H1 (cell line): ENCODE data around the gene GPRIN1. TPM values are rescaled to one million over a fixed set of nuclear protein-coding genes. Genes with fewer than 3 reads are reported as not detected.

ENCODE experiments used
- CTCF ChIA-PET: fragments of 300-600 bp; sonication (Branson Sonifier 250); formaldehyde crosslinking; loops from one replicate; lab custom pipeline; 2021; ENCODE audit not compliant: partially characterized antibody; lab: Charles Lee
- POLR2A ChIA-PET: fragments of 300-600 bp; sonication (Branson Sonifier 250); formaldehyde crosslinking; loops from one replicate; lab custom pipeline; 2021; ENCODE audit warnings: inconsistent platforms; ENCODE audit not compliant: partially characterized antibody; lab: Charles Lee
- DNase-seq, 2 experiments: peaks; one replicate each; pipeline versions ENCODE4 v3.0.0 to v3.0.0-alpha.2; 2010 to 2022; ENCODE audit warnings: low spot score in 2 of 2, low read depth in 1 of 2, mixed read lengths in 1 of 2
- FAIRE-seq: peaks from 2 replicates; lab custom pipeline; 2011; peaks lifted over from hg19 to GRCh38; lab: Jason Lieb, UNC
- H2AFZ ChIP-seq: 2 replicates; pipeline ENCODE4 v1.8.1; 2012; ENCODE audit warnings: low read length, inconsistent platforms
- H2AK5ac ChIP-seq: 2 replicates; pipeline ENCODE4 v1.6.1; 2013; ENCODE audit warnings: low read depth, low read length
- H2BK120ac ChIP-seq: replicated peaks from 2 replicates; pipeline ENCODE3; 2013; ENCODE audit warnings: low read depth, low read length, inconsistent platforms
- H2BK12ac ChIP-seq: 2 replicates; pipeline ENCODE4 v1.6.1; 2013; ENCODE audit warnings: low read depth, low read length
- H2BK15ac ChIP-seq: 2 replicates; pipeline ENCODE4 v1.6.1; 2013; ENCODE audit warnings: low read length
- H2BK20ac ChIP-seq: 2 replicates; pipeline ENCODE4 v1.6.1; 2013; ENCODE audit warnings: low read length
- H2BK5ac ChIP-seq: 2 replicates; pipeline ENCODE4 v1.6.1; 2013; ENCODE audit warnings: low read depth, low read length
- H3K14ac ChIP-seq: 2 replicates; pipeline ENCODE4 v1.6.1; 2013; ENCODE audit warnings: inconsistent platforms; ENCODE audit not compliant: insufficient read length
- H3K18ac ChIP-seq: 2 replicates; pipeline ENCODE4 v1.6.1; 2013; ENCODE audit warnings: low read length; ENCODE audit errors: extremely low read depth
- H3K23ac ChIP-seq: 2 replicates; pipeline ENCODE4 v1.6.1; 2013; ENCODE audit warnings: inconsistent platforms; ENCODE audit not compliant: insufficient read length
- H3K23me2 ChIP-seq: 2 replicates; pipeline ENCODE4 v1.6.1; 2013; ENCODE audit warnings: low read depth, low read length
- H3K27ac ChIP-seq: 2 replicates; pipeline ENCODE4 v1.6.1; 2011; ENCODE audit warnings: low read depth, low read length, inconsistent platforms
- H3K27me3 ChIP-seq, 4 experiments: replicated peaks in 1 of 4; 1 replicate in 1 of 4; 2 replicates in 3 of 4; pipeline versions ENCODE4 v1.6.1 to v1.8.1; 2011 to 2013; ENCODE audit warnings: low read length in 3 of 4, mild to moderate bottlenecking in 3 of 4, inconsistent platforms in 2 of 4, mixed read lengths in 2 of 4, moderate library complexity in 1 of 4; ENCODE audit not compliant: control insufficient read depth in 3 of 4, insufficient read depth in 3 of 4; ENCODE audit errors: extremely low read depth in 1 of 4
- H3K36me3 ChIP-seq, 4 experiments: 2 replicates each; pipeline versions ENCODE4 v1.6.1 to v1.8.1; 2011 to 2013; ENCODE audit warnings: mild to moderate bottlenecking in 4 of 4, low read length in 3 of 4, moderate library complexity in 2 of 4, control low read depth in 1 of 4, inconsistent platforms in 1 of 4; ENCODE audit not compliant: insufficient read depth in 4 of 4, control insufficient read depth in 2 of 4
- H3K4ac ChIP-seq: replicated peaks from 2 replicates; pipeline ENCODE3; 2013; ENCODE audit warnings: low read length, low read depth, mixed read lengths, inconsistent platforms; ENCODE audit not compliant: insufficient read length
- H3K4me1 ChIP-seq, 4 experiments: replicated peaks in 1 of 4; 1 replicate in 1 of 4; 2 replicates in 3 of 4; pipeline versions ENCODE4 v1.6.1 to v1.8.1; 2011 to 2013; ENCODE audit warnings: low read length in 3 of 4, inconsistent platforms in 2 of 4, mixed read lengths in 1 of 4; ENCODE audit not compliant: insufficient read depth in 4 of 4, control insufficient read depth in 3 of 4
- H3K4me2 ChIP-seq, 2 experiments: 2 replicates each; pipeline versions ENCODE4 v1.6.1 to v1.8.1; 2011 to 2013; ENCODE audit warnings: low read depth in 2 of 2, low read length in 2 of 2, control low read depth in 1 of 2, inconsistent platforms in 1 of 2, mild to moderate bottlenecking in 1 of 2; ENCODE audit not compliant: insufficient read depth in 1 of 2
- H3K4me3 ChIP-seq, 4 experiments: fragments of 200-600, 300-600 bp in 1 of 4; sonication (generic), shearing (Covaris generic), sonication (Bioruptor Twin) in 1 of 4; 2 replicates each; pipeline versions ENCODE4 v1.5.1 to v1.8.1; 2011 to 2016; ENCODE audit warnings: low read length in 4 of 4, low read depth in 3 of 4, control low read depth in 2 of 4, inconsistent platforms in 2 of 4, mild to moderate bottlenecking in 2 of 4, mixed read lengths in 1 of 4, moderate library complexity in 1 of 4; ENCODE audit not compliant: insufficient read depth in 2 of 4; ENCODE audit errors: extremely low read depth in 1 of 4
- H3K56ac ChIP-seq: replicated peaks from 2 replicates; pipeline ENCODE3; 2013; ENCODE audit warnings: low read depth, mild to moderate bottlenecking, mixed read lengths, low read length, inconsistent platforms; ENCODE audit not compliant: insufficient read length
- H3K79me1 ChIP-seq: 2 replicates; pipeline ENCODE4 v1.6.1; 2013; ENCODE audit warnings: low read depth, low read length, control low read depth
- H3K79me2 ChIP-seq, 2 experiments: 2 replicates each; pipeline versions ENCODE4 v1.6.1 to v1.8.1; 2012 to 2013; ENCODE audit warnings: low read length in 2 of 2, mild to moderate bottlenecking in 2 of 2, inconsistent platforms in 1 of 2; ENCODE audit not compliant: insufficient read depth in 2 of 2, control insufficient read depth in 1 of 2
- H3K9ac ChIP-seq, 4 experiments: replicated peaks in 1 of 4; 1 replicate in 1 of 4; 2 replicates in 3 of 4; pipeline versions ENCODE4 v1.6.1 to v1.8.1; 2011 to 2013; ENCODE audit warnings: low read depth in 3 of 4, low read length in 3 of 4, control low read depth in 2 of 4, mild to moderate bottlenecking in 2 of 4, moderate library complexity in 2 of 4, inconsistent platforms in 1 of 4; ENCODE audit errors: extremely low read depth in 1 of 4
- H3K9me3 ChIP-seq, 2 experiments: 2 replicates each; pipeline versions ENCODE4 v1.6.1 to v1.8.1; 2012 to 2013; ENCODE audit warnings: mild to moderate bottlenecking in 2 of 2, moderate library complexity in 2 of 2, control low read depth in 1 of 2, inconsistent platforms in 1 of 2, low read depth in 1 of 2, low read length in 1 of 2, mixed read lengths in 1 of 2; ENCODE audit not compliant: insufficient read depth in 2 of 2
- H4K20me1 ChIP-seq, 2 experiments: replicated peaks in 1 of 2; 2 replicates each; pipeline versions ENCODE3 to v1.8.1; 2011 to 2013; ENCODE audit warnings: inconsistent platforms in 2 of 2, low read length in 2 of 2, mild to moderate bottlenecking in 1 of 2; ENCODE audit not compliant: insufficient read depth in 2 of 2, control insufficient read depth in 1 of 2
- H4K5ac ChIP-seq: 2 replicates; pipeline ENCODE4 v1.6.1; 2013; ENCODE audit warnings: low read length, low read depth, mixed read lengths, inconsistent platforms; ENCODE audit not compliant: insufficient read length
- H4K8ac ChIP-seq: 2 replicates; pipeline ENCODE4 v1.8.0; 2013; ENCODE audit warnings: mild to moderate bottlenecking, moderate library complexity, low read length, inconsistent platforms; ENCODE audit not compliant: insufficient read depth; ENCODE audit errors: extremely low read depth
- H4K91ac ChIP-seq: replicated peaks from 2 replicates; pipeline ENCODE3; 2013; ENCODE audit warnings: low read length, mixed read lengths, inconsistent platforms; ENCODE audit not compliant: insufficient read length
- EGR1 ChIP-seq: IDR thresholded peaks from 2 replicates; pipeline ENCODE4 v1.6.1; 2011; ENCODE audit warnings: low read depth, low read length, borderline replicate concordance
- GTF2F1 ChIP-seq: IDR thresholded peaks from 2 replicates; pipeline ENCODE4 v1.6.1; 2012; ENCODE audit warnings: low read depth, low read length, improper control_type of control experiment, borderline replicate concordance
- KDM1A ChIP-seq: fragments of 200-600, 300-600 bp; sonication (generic); IDR thresholded peaks from 2 replicates; pipeline ENCODE4 v1.7.1; 2016; ENCODE audit warnings: mild to moderate bottlenecking, low read length, borderline replicate concordance
- RAD21 ChIP-seq, 2 experiments: IDR thresholded peaks in 1 of 2; conservative IDR thresholded peaks in 1 of 2; 2 replicates each; pipeline ENCODE4 v1.6.1; 2011; ENCODE audit warnings: low read depth in 2 of 2, low read length in 2 of 2, improper control_type of control experiment in 1 of 2, inconsistent platforms in 1 of 2, mild to moderate bottlenecking in 1 of 2, moderate library complexity in 1 of 2
- WGBS, 2 experiments: shearing (Covaris generic) in 1 of 2; methylation state at CpG; one replicate each; pipeline versions ENCODE4 v1.1.6 to v1.1.7; 2013 to 2015; ENCODE audit warnings: low lambda C conversion rate in 2 of 2, mixed read lengths in 2 of 2, inconsistent platforms in 1 of 2, low coverage in 1 of 2, missing lambda C conversion rate in 1 of 2; ENCODE audit not compliant: insufficient replicate concordance in 2 of 2, insufficient coverage in 1 of 2, insufficient read length in 1 of 2; ENCODE audit errors: extremely low coverage in 1 of 2, missing lambda C conversion rate in 1 of 2; 5-methylcytosine and 5-hydroxymethylcytosine counted together
- polyA plus RNA-seq, 7 experiments: library from polyadenylated mRNA; depleted of rRNA in 3 of 7; stranded (reverse) in 5 of 7; unstranded in 2 of 7; fragments of >200 nt in 5 of 7; fragments of 200-250 nt in 2 of 7; gene quantifications; 1 replicate in 5 of 7; 2 replicates in 1 of 7; 4 replicates in 1 of 7; pipeline versions ENCODE4 v1.2.1 to v1.2.3, GENCODE V29; 2011 to 2013; ENCODE audit warnings: missing spikeins in 2 of 7, mixed read lengths in 2 of 7
- total RNA-seq: library from RNA; stranded (reverse); fragmentation: NEBNext Ultra II Directional; extraction: Animal tissue kit (Norgen Biotek cat#: 25700); gene quantifications from 2 replicates; pipeline ENCODE4 v1.2.1, GENCODE V29; 2021

Gene GPRIN1
- total and polyA plus RNA-seq, 2 of the 8 experiments (the other 6 are each of a cell fraction or from before 2014, with no cell fraction given): 3.3 to 12.0 TPM

- no peak overlapping the region for H2BK12ac ChIP-seq
- H3K4me3 ChIP-seq: no peak overlapping the region
- no peak overlapping the region for H2BK120ac ChIP-seq
- H3K14ac ChIP-seq: no peak overlapping the region
- ChIA-PET CTCF (interaction anchor here (0.8 to 4.2 kb wide), 23 partner anchors 8 to 87 kb away, joined by 3 to 27 read pairs (median 7); partner anchors contain the start of genes CDHR2 and RNF44), POLR2A (interaction anchor here (1.7 kb wide), 1 partner anchor 42 kb away, joined by 4 read pairs; the partner anchor contains the start of gene RNF44)
- H4K5ac ChIP-seq: no peak overlapping the region
- no peak overlapping the region for H2BK15ac ChIP-seq
- no peak for DNase-seq
- H3K18ac ChIP-seq: no peak overlapping the region
- no peak for FAIRE-seq
- no peaks in the 10 kb centered on the region for H3K36me3 ChIP-seq
- no peaks in the 10 kb centered on the region for H4K20me1 ChIP-seq
- H4K91ac ChIP-seq: no peak overlapping the region
- 88% methylated on average over 4 of the region's 4 CpGs; no CpG with 5 or more reads in 1 of the 2 experiments for WGBS, 2 experiments
- H2AFZ ChIP-seq: no peak overlapping the region
- H3K79me1 ChIP-seq: no peaks in the 10 kb centered on the region
- peaks cover 0 to 3% of the 10 kb centered on the region in 2 experiments; a peak in 2 of 4 replicates for H3K9me3 ChIP-seq
- no peaks in the 10 kb centered on the region; a peak in 1 of 7 replicates for H3K27me3 ChIP-seq
- H3K23ac ChIP-seq: no peak overlapping the region
- H3K79me2 ChIP-seq: no peaks in the 10 kb centered on the region
- no peak overlapping the region for H2AK5ac ChIP-seq
- no peak overlapping the region; the same call in 1 of the 2 replicates for H4K8ac ChIP-seq
- H3K23me2 ChIP-seq: no peaks in the 10 kb centered on the region
- no peak overlapping the region for H3K27ac ChIP-seq
- H3K9ac ChIP-seq: no peak overlapping the region
- H3K4me2 ChIP-seq: no peak overlapping the region
- H3K56ac ChIP-seq: no peak overlapping the region
- H2BK20ac ChIP-seq: no peak overlapping the region
- no peak overlapping the region for H2BK5ac ChIP-seq
- no peak overlapping the region for H3K4ac ChIP-seq
- peaks cover 0 to 2% (median under 1%) of the 10 kb centered on the region in 4 experiments; a peak in 1 of 7 replicates for H3K4me1 ChIP-seq
- TF ChIP-seq RAD21 (IDR thresholded peaks at IDR 0.05 in 1 of 2, conservative IDR thresholded peaks at IDR 0.05 in 1 of 2; ENCODE audit: low read depth in 2 of 2, low read length in 2 of 2) (no peak), KDM1A (no peak), EGR1 (no peak), GTF2F1 (no peak)
These were observed 30.6 kb downstream of the GPRIN1 start for GRCh38 chr5:176579323-176579722.
